ENCODE results near the gene HP. TPM values are rescaled to one million over a fixed set of nuclear protein-coding genes. Genes with fewer than 3 reads are reported as not detected.

HP gene
- total and polyA plus RNA-seq, 2 of the 8 experiments (the other 6 are each of a cell fraction or from before 2014, with no cell fraction given): not detected

- Histone ChIP-seq H2AK5ac (ENCODE audit: low read depth, low read length) (no peak overlapping the region), H3K18ac (ENCODE audit: extremely low read depth, low read length) (no peak overlapping the region), H3K27me3 (replicated peaks in 1 of 4; ENCODE audit: control insufficient read depth in 3 of 4, extremely low read depth in 1 of 4, insufficient read depth in 3 of 4, low read length in 3 of 4) (no peaks in the 10 kb centered on the region), H4K8ac (ENCODE audit: extremely low read depth, insufficient read depth, low read length) (no peak overlapping the region), H2BK12ac (ENCODE audit: low read depth, low read length) (no peak overlapping the region), H3K4me3 (ENCODE audit: extremely low read depth in 1 of 4, insufficient read depth in 2 of 4, low read depth in 3 of 4, low read length in 4 of 4) (no peak overlapping the region), H3K23me2 (ENCODE audit: low read depth, low read length) (no peaks in the 10 kb centered on the region), H3K4ac (replicated peaks; ENCODE audit: insufficient read length, low read depth, low read length) (no peak overlapping the region), H3K56ac (replicated peaks; ENCODE audit: insufficient read length, low read depth, low read length) (no peak overlapping the region), H3K79me1 (ENCODE audit: low read depth, low read length) (no peaks in the 10 kb centered on the region), H4K20me1 (replicated peaks in 1 of 2; ENCODE audit: control insufficient read depth in 1 of 2, insufficient read depth in 2 of 2, low read length in 2 of 2) (peaks cover 0 to 3% of the 10 kb centered on the region in 2 experiments), H3K4me2 (ENCODE audit: insufficient read depth in 1 of 2, low read depth in 2 of 2, low read length in 2 of 2) (no peak overlapping the region), H3K9me3 (ENCODE audit: insufficient read depth in 2 of 2, low read depth in 1 of 2, low read length in 1 of 2) (no peaks in the 10 kb centered on the region), H2BK15ac (ENCODE audit: low read length) (no peak overlapping the region), H3K23ac (ENCODE audit: insufficient read length) (no peak overlapping the region), H2BK20ac (ENCODE audit: low read length) (no peak overlapping the region), H2AFZ (ENCODE audit: low read length) (no peak overlapping the region), H4K5ac (ENCODE audit: insufficient read length, low read depth, low read length) (no peak overlapping the region), H4K91ac (replicated peaks; ENCODE audit: insufficient read length, low read length) (no peak overlapping the region), H3K9ac (replicated peaks in 1 of 4; ENCODE audit: extremely low read depth in 1 of 4, low read depth in 3 of 4, low read length in 3 of 4) (no peak overlapping the region), H3K27ac (ENCODE audit: low read depth, low read length) (no peak overlapping the region), H3K36me3 (ENCODE audit: control insufficient read depth in 2 of 4, insufficient read depth in 4 of 4, low read length in 3 of 4) (peaks cover 7 to 19% (median 13%) of the 10 kb centered on the region in 4 experiments; a peak in 6 of 8 replicates), H2BK120ac (replicated peaks; ENCODE audit: low read depth, low read length) (no peak overlapping the region), H2BK5ac (ENCODE audit: low read depth, low read length) (no peak overlapping the region), H3K79me2 (ENCODE audit: control insufficient read depth in 1 of 2, insufficient read depth in 2 of 2, low read length in 2 of 2) (no peaks in the 10 kb centered on the region), H3K14ac (ENCODE audit: insufficient read length) (no peak overlapping the region), H3K4me1 (replicated peaks in 1 of 4; ENCODE audit: control insufficient read depth in 3 of 4, insufficient read depth in 4 of 4, low read length in 3 of 4) (no peaks in the 10 kb centered on the region; a peak in 1 of 7 replicates)
- POLR2A ChIA-PET (ENCODE audit: partially characterized antibody): interaction anchor here (0.9 to 1.5 kb wide), 3 partner anchors 9 to 66 kb away, joined by 3 read pairs; partner anchors contain the start of genes DHX38 and TXNL4B
- CTCF ChIA-PET (ENCODE audit: partially characterized antibody): interaction anchor here (1.6 kb wide), 1 partner anchor 10 kb away, joined by 5 read pairs; no protein-coding TSS in a partner anchor
- WGBS, 2 experiments (ENCODE audit: extremely low coverage in 1 of 2, insufficient coverage in 1 of 2, insufficient read length in 1 of 2, insufficient replicate concordance in 2 of 2, low coverage in 1 of 2, low lambda C conversion rate in 2 of 2, missing lambda C conversion rate in 1 of 2): 87% methylated on average over 6 of the region's 6 CpGs; no CpG with 5 or more reads in 1 of the 2 experiments
- FAIRE-seq (no peak), DNase-seq (ENCODE audit: low read depth in 1 of 2, low spot score in 2 of 2) (no peak)
- no peak for TF ChIP-seq SP4 (IDR thresholded peaks at IDR 0.05; ENCODE audit: low read length)
- TF ChIP-seq POLR2A (IDR thresholded peaks at IDR 0.05; ENCODE audit: control extremely low read depth in 1 of 2, low read depth in 2 of 2, low read length in 2 of 2): no peak
- no peak for TF ChIP-seq NRF1 (IDR thresholded peaks at IDR 0.05; ENCODE audit: low read depth, low read length)
- TF ChIP-seq SIN3A (conservative IDR thresholded peaks at IDR 0.05 in 1 of 2, IDR thresholded peaks at IDR 0.05 in 1 of 2; ENCODE audit: low read depth in 1 of 2, low read length in 2 of 2): no peak
- no peak for TF ChIP-seq ZNF274 (IDR thresholded peaks at IDR 0.05; ENCODE audit: borderline replicate concordance, extremely low read depth, low read length)
- no peak for TF ChIP-seq ASH2L (IDR thresholded peaks at IDR 0.05; ENCODE audit: low read length)
Observed at GRCh38 chr16:72027669-72028378, 26.5 kb upstream of the HP start.

Measured in H1 (cell line).